Vagina (tissue), 2 donors: ENCODE results near the gene KDM4B.

Experiments used
- POLR2A ChIP-seq, 2 donors: fragments of 450-650 bp; IDR thresholded peaks; one replicate each; pipeline ENCODE4 v1.6.1; 2017; ENCODE audit warnings: antibody characterized with exemption in 2 of 2, mild to moderate bottlenecking in 2 of 2, moderate library complexity in 2 of 2
- POLR2AphosphoS5 ChIP-seq, 2 donors: sonication (generic); formaldehyde crosslinking; IDR thresholded peaks; one replicate each; pipeline ENCODE4 v1.9.0; 2017; ENCODE audit warnings: antibody characterized with exemption in 2 of 2, mild to moderate bottlenecking in 2 of 2, low read depth in 1 of 2; ENCODE audit not compliant: insufficient read depth in 1 of 2
- TF ChIP-seq, protein P1 (sequence below), 3 experiments: fragments of 450-650 bp in 2 of 3; fragments of 200-600 bp in 1 of 3; sonication (generic) in 1 of 3; IDR thresholded peaks; one replicate each; pipeline ENCODE4 v1.5.1; 2017 to 2019; ENCODE audit warnings: antibody characterized with exemption in 3 of 3, mild to moderate bottlenecking in 2 of 3, moderate library complexity in 2 of 3

DNA sequence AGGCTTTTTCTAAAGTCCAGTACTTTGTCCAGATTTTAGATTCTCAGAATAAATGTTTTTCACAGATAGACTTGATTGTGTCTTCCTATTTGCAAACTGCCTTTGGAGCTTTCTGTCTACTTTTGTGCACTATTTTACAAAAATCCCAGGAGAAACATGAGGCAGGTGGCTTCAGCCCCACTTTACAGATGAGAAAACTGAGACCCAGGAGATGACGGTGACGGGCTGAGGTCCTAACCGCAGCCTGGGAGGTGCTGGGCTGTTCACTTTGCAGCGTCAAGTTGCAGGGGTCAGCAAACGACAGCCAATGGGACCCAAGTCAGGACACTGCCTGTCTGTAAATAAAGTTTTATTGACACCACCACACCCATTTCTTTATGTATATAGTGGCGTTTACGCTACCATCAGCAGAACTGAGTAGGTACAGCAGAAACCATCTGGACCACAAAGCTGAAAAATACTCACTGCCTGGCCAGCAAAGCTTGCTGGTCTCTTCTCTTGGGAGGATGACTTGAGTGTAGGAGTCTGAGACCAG is 6.8 kb upstream of the KDM4B start:
- TF ChIP-seq, protein P1, sequence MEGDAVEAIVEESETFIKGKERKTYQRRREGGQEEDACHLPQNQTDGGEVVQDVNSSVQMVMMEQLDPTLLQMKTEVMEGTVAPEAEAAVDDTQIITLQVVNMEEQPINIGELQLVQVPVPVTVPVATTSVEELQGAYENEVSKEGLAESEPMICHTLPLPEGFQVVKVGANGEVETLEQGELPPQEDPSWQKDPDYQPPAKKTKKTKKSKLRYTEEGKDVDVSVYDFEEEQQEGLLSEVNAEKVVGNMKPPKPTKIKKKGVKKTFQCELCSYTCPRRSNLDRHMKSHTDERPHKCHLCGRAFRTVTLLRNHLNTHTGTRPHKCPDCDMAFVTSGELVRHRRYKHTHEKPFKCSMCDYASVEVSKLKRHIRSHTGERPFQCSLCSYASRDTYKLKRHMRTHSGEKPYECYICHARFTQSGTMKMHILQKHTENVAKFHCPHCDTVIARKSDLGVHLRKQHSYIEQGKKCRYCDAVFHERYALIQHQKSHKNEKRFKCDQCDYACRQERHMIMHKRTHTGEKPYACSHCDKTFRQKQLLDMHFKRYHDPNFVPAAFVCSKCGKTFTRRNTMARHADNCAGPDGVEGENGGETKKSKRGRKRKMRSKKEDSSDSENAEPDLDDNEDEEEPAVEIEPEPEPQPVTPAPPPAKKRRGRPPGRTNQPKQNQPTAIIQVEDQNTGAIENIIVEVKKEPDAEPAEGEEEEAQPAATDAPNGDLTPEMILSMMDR (IDR thresholded peaks at IDR 0.05): no peak
- no peak for TF ChIP-seq POLR2A (IDR thresholded peaks at IDR 0.05)
- TF ChIP-seq POLR2AphosphoS5 (IDR thresholded peaks at IDR 0.05; ENCODE audit: insufficient read depth in 1 of 2, low read depth in 1 of 2): no peak
